WTC11 (cell line): ENCODE data around the gene ISG20. TPM values are rescaled to one million over a fixed set of nuclear protein-coding genes. Genes with fewer than 3 reads are reported as not detected.

Experiments
- ARID4B ChIP-seq: sonication (generic); formaldehyde crosslinking; IDR thresholded peaks from 2 replicates; pipeline ENCODE4 v1.8.0; 2023; ENCODE audit warnings: missing genetic modification reagents, mild to moderate bottlenecking, borderline replicate concordance
- ATF2 ChIP-seq: sonication (generic); formaldehyde crosslinking; IDR thresholded peaks from 2 replicates; pipeline ENCODE4 v1.8.1; 2022; ENCODE audit warnings: low read depth, missing genetic modification reagents, borderline replicate concordance
- CREM ChIP-seq: sonication (generic); formaldehyde crosslinking; IDR thresholded peaks from 2 replicates; pipeline ENCODE4 v1.8.1; 2022; ENCODE audit warnings: mild to moderate bottlenecking, missing genetic modification reagents, moderate library complexity
- E2F4 ChIP-seq: sonication (generic); formaldehyde crosslinking; IDR thresholded peaks from 2 replicates; pipeline ENCODE4 v1.8.1; 2022; ENCODE audit warnings: low read depth, mild to moderate bottlenecking, moderate library complexity, missing genetic modification reagents, borderline replicate concordance
- E2F5 ChIP-seq: sonication (generic); formaldehyde crosslinking; IDR thresholded peaks from 2 replicates; pipeline ENCODE4 v1.8.1; 2022; ENCODE audit warnings: mild to moderate bottlenecking, moderate library complexity, missing genetic modification reagents
- ELF4 ChIP-seq: sonication (generic); formaldehyde crosslinking; IDR thresholded peaks from 2 replicates; pipeline ENCODE4 v1.8.1; 2022; ENCODE audit warnings: low read depth, mild to moderate bottlenecking, moderate library complexity, missing genetic modification reagents
- FOXP4 ChIP-seq: sonication (generic); formaldehyde crosslinking; IDR thresholded peaks from 2 replicates; pipeline ENCODE4 v1.8.0; 2022; ENCODE audit warnings: mild to moderate bottlenecking, missing genetic modification reagents
- GABPB1 ChIP-seq: sonication (generic); formaldehyde crosslinking; IDR thresholded peaks from 2 replicates; pipeline ENCODE4 v1.8.1; 2023; ENCODE audit warnings: mild to moderate bottlenecking, missing genetic modification reagents
- IRF1 ChIP-seq: sonication (generic); formaldehyde crosslinking; IDR thresholded peaks from 2 replicates; pipeline ENCODE4 v1.8.0; 2023; ENCODE audit warnings: missing genetic modification reagents
- NFYB ChIP-seq: sonication (generic); formaldehyde crosslinking; conservative IDR thresholded peaks from 2 replicates; pipeline ENCODE4 v1.8.0; 2022; ENCODE audit warnings: low read depth, missing genetic modification reagents
- PREB ChIP-seq: sonication (generic); formaldehyde crosslinking; IDR thresholded peaks from 2 replicates; pipeline ENCODE4 v1.8.1; 2022; ENCODE audit warnings: mild to moderate bottlenecking, missing genetic modification reagents, moderate library complexity, borderline replicate concordance
- PRRX2 ChIP-seq: fragments of 250-450 bp; sonication (Bioruptor Pico); IDR thresholded peaks from 2 replicates; pipeline ENCODE4 v1.8.0; 2021; ENCODE audit warnings: mild to moderate bottlenecking
- RELA ChIP-seq: sonication (generic); formaldehyde crosslinking; IDR thresholded peaks from 2 replicates; pipeline ENCODE4 v1.8.1; 2022; ENCODE audit warnings: missing genetic modification reagents, mild to moderate bottlenecking, borderline replicate concordance
- TP53 ChIP-seq: sonication (generic); formaldehyde crosslinking; IDR thresholded peaks from 2 replicates; pipeline ENCODE4 v1.8.1; 2023; ENCODE audit warnings: mild to moderate bottlenecking, missing genetic modification reagents
- USF1 ChIP-seq: sonication (generic); formaldehyde crosslinking; IDR thresholded peaks from 2 replicates; pipeline ENCODE4 v1.8.0; 2022; ENCODE audit warnings: mild to moderate bottlenecking, missing genetic modification reagents
- ZNF263 ChIP-seq: sonication (generic); formaldehyde crosslinking; IDR thresholded peaks from 2 replicates; pipeline ENCODE4 v1.8.1; 2022; ENCODE audit warnings: low read depth, mild to moderate bottlenecking, moderate library complexity, missing genetic modification reagents
- total RNA-seq: library from RNA; stranded (reverse); gene quantifications from 3 replicates; pipeline ENCODE4 v1.2.3, GENCODE V29; 2021

The ISG20 gene
- total RNA-seq, 1 experiment from 2014 or later: 5.6 TPM

GRCh38 chr15:88620995-88621772 lies 17.6 kb upstream of the ISG20 start, which contains the start of gene AEN (continued):
- TF ChIP-seq E2F4 (CRISPR knock-in tag) (peak; percentile 68), PRRX2 (CRISPR knock-in tag) (no peak), TP53 (CRISPR knock-in tag) (peak; percentile 100), FOXP4 (peak; percentile 70; the same call in 1 of the 2 replicates), GABPB1 (CRISPR knock-in tag) (peak; percentile 75), NFYB (CRISPR knock-in tag) (peak; percentile 91), E2F5 (peak; percentile 91; the same call in 1 of the 2 replicates), ATF2 (CRISPR knock-in tag) (no peak), ELF4 (CRISPR knock-in tag) (0 out of 2 replicates have a peak, but pooled peaks have one; percentile 24), ZNF263 (CRISPR knock-in tag) (no peak), PREB (CRISPR knock-in tag) (0 out of 2 replicates have a peak, but pooled peaks have one; percentile 35), CREM (peak; percentile 61; the same call in 1 of the 2 replicates), RELA (CRISPR knock-in tag) (peak; percentile 80; the same call in 1 of the 2 replicates), ARID4B (CRISPR knock-in tag) (peak; percentile 91), IRF1 (CRISPR knock-in tag) (peak; percentile 61; the same call in 1 of the 2 replicates), USF1 (CRISPR knock-in tag) (peak; percentile 75)
- TF ChIP-seq, all 79 proteins: peak for 30
